OCI-LY7 (cell line): ENCODE measurements around the gene TACR1. TPM values are rescaled to one million over a fixed set of nuclear protein-coding genes. Genes with fewer than 3 reads are reported as not detected.

Experiments
- BruUV-seq: library from RNA; stranded (reverse); fragments of 400-500 nt; replicated peaks from 2 replicates; lab custom pipeline; 2021; lab: Mats Ljungman, UMichigan
- CTCF ChIA-PET: fragments of 300-600 bp; sonication (Branson Sonifier 250); formaldehyde crosslinking; loops from one replicate; lab custom pipeline; 2022; ENCODE audit warnings: antibody characterized with exemption; ENCODE audit not compliant: unreplicated experiment; lab: Charles Lee
- POLR2A ChIA-PET: fragments of 300-600 bp; sonication (Branson Sonifier 250); formaldehyde crosslinking; loops from one replicate; lab custom pipeline; 2022; ENCODE audit warnings: antibody characterized with exemption; lab: Charles Lee
- DNase-seq: peaks from one replicate; pipeline ENCODE4 v3.0.0-alpha.2; 2015; ENCODE audit warnings: low spot score
- H2AFZ ChIP-seq: fragments of 200-600 bp; sonication (generic), shearing (Covaris generic); 2 replicates; pipeline ENCODE4 v1.6.1; 2014; ENCODE audit warnings: mild to moderate bottlenecking, antibody characterized with exemption, low read length, moderate library complexity
- H3K27ac ChIP-seq: fragments of 200-600 bp; sonication (generic); 2 replicates; pipeline ENCODE4 v1.5.1; 2014; ENCODE audit warnings: mixed run types, low read depth, mild to moderate bottlenecking, moderate library complexity, low read length, inconsistent platforms; ENCODE audit not compliant: poor library complexity, severe bottlenecking
- H3K36me3 ChIP-seq: fragments of 200-600 bp; sonication (generic); 2 replicates; pipeline ENCODE4 v1.6.1; 2014; ENCODE audit warnings: mild to moderate bottlenecking, antibody characterized with exemption, low read length, moderate library complexity, mixed read lengths; ENCODE audit not compliant: insufficient read depth
- H3K4me1 ChIP-seq: fragments of 200-600 bp; sonication (generic); 2 replicates; pipeline ENCODE4 v1.5.1; 2014; ENCODE audit warnings: mild to moderate bottlenecking, low read length; ENCODE audit not compliant: insufficient read depth, poor library complexity, severe bottlenecking
- H3K4me2 ChIP-seq: fragments of 200-600 bp; sonication (generic); 2 replicates; pipeline ENCODE4 v1.6.1; 2014; ENCODE audit warnings: mild to moderate bottlenecking, low read length
- H3K4me3 ChIP-seq: fragments of 200-600 bp; sonication (generic); 2 replicates; pipeline ENCODE4 v1.5.1; 2014; ENCODE audit warnings: mild to moderate bottlenecking, low read depth, low read length; ENCODE audit not compliant: poor library complexity, severe bottlenecking
- H3K79me2 ChIP-seq: fragments of 200-600 bp; sonication (generic); 2 replicates; pipeline ENCODE4 v1.6.1; 2016; ENCODE audit warnings: low read depth, mild to moderate bottlenecking, low read length, moderate library complexity, mixed read lengths; ENCODE audit not compliant: insufficient read depth
- H3K9me2 ChIP-seq: fragments of 200-600 bp; sonication (generic); 2 replicates; pipeline ENCODE4 v1.6.1; 2016; ENCODE audit warnings: mild to moderate bottlenecking, low read length, mixed read lengths; ENCODE audit not compliant: insufficient read depth
- H3K9me3 ChIP-seq: fragments of 200-600 bp; sonication (generic); 2 replicates; pipeline ENCODE4 v1.6.1; 2014; ENCODE audit warnings: mild to moderate bottlenecking, mixed run types, low read length, mixed read lengths
- H4K20me1 ChIP-seq: fragments of 200-600 bp; sonication (generic); 2 replicates; pipeline ENCODE4 v1.6.1; 2014; ENCODE audit warnings: mild to moderate bottlenecking, antibody characterized with exemption, low read length, moderate library complexity, mixed read lengths; ENCODE audit not compliant: insufficient read depth
- CTCF ChIP-seq: fragments of 200-600 bp; sonication (generic); conservative IDR thresholded peaks from 2 replicates; pipeline ENCODE4 v1.5.1; 2014; ENCODE audit warnings: mild to moderate bottlenecking, antibody characterized with exemption, low read length, moderate library complexity, mixed read lengths
- EZH2phosphoT487 ChIP-seq: fragments of 200-600 bp; sonication (generic); IDR thresholded peaks from 2 replicates; pipeline ENCODE4 v1.6.1; 2018; ENCODE audit warnings: low read depth, borderline replicate concordance, mild to moderate bottlenecking, mixed run types, antibody characterized with exemption, low read length, moderate library complexity, mixed read lengths
- intact Hi-C: fragments of 100-400 bp; cut with micrococcal nuclease; formaldehyde crosslinking; loops from one replicate; pipeline ENCODE4 v1.10.0; 2022; ENCODE audit not compliant: unreplicated experiment
- total RNA-seq, 2 experiments: library from RNA; depleted of rRNA in 1 of 2; stranded (reverse); fragments of >200 nt in 1 of 2; shearing (Covaris generic) in 1 of 2; gene quantifications; 2 replicates each; pipeline ENCODE4 v1.2.3, GENCODE V29; 2014 to 2022

Gene TACR1
- total RNA-seq, 2 experiments from 2014 or later: not detected

GRCh38 chr2:75066121-75066902 is 133.0 kb downstream of the TACR1 start:
- POLR2A ChIA-PET: no interaction called here
- BruUV-seq: no TSS peak
- Histone ChIP-seq H3K4me3 (no peak overlapping the region), H3K9me2 (no peaks in the 10 kb centered on the region), H3K9me3 (no peaks in the 10 kb centered on the region), H3K79me2 (no peaks in the 10 kb centered on the region), H3K4me1 (no peaks in the 10 kb centered on the region), H3K36me3 (no peaks in the 10 kb centered on the region), H4K20me1 (no peaks in the 10 kb centered on the region), H2AFZ (no peak overlapping the region), H3K27ac (no peak overlapping the region), H3K4me2 (no peak overlapping the region)
- intact Hi-C loops: no loop called here
- DNase-seq: no peak
- CTCF ChIA-PET: no interaction called here
- TF ChIP-seq EZH2phosphoT487 (no peak), CTCF (no peak)

GRCh38 chr2:75065402-75066008 is 133.8 kb downstream of the TACR1 start:
- H3K36me3 ChIP-seq: no peaks in the 10 kb centered on the region
- no peak for TF ChIP-seq EZH2phosphoT487
- no peak for TF ChIP-seq CTCF
- no peaks in the 10 kb centered on the region for H3K9me2 ChIP-seq
- H3K4me2 ChIP-seq: no peak overlapping the region
- H3K79me2 ChIP-seq: no peaks in the 10 kb centered on the region
- intact Hi-C loops: loop anchor here (2.0 kb wide), 4 partner anchors 147 to 401 kb away; no protein-coding TSS in a partner anchor
- ChIA-PET CTCF (no interaction called here), POLR2A (no interaction called here)
- H4K20me1 ChIP-seq: no peaks in the 10 kb centered on the region
- no peak overlapping the region for H3K4me3 ChIP-seq
- no peak for DNase-seq
- H3K4me1 ChIP-seq: no peaks in the 10 kb centered on the region
- BruUV-seq: no TSS peak
- H2AFZ ChIP-seq: no peak overlapping the region
- H3K9me3 ChIP-seq: no peaks in the 10 kb centered on the region
- no peak overlapping the region for H3K27ac ChIP-seq
